ENCODE results near the gene CSF3R. TPM values are rescaled to one million over a fixed set of nuclear protein-coding genes. Genes with fewer than 3 reads are reported as not detected.
A peak's percentile ranks its signal among the peaks of the same experiment; 100 is the strongest.

The CSF3R gene
- total RNA-seq, 1 donor from 2014 or later = not detected

GRCh38 chr1:36457691-36458090, 25.0 kb downstream of the CSF3R start:
- ATAC-seq (ENCODE audit: low read depth) (no peak), DNase-seq (no peak)
- ChIA-PET POLR2A (no interaction called here), CTCF (no interaction called here)
- Mint-ChIP-seq H3K27me3 (no peaks in the 10 kb centered on the region), H3K36me3 (ENCODE audit: low read depth) (peaks cover 72% of the 10 kb centered on the region), H3K4me3 (no peak overlapping the region), H3K4me1 (peaks cover 16% of the 10 kb centered on the region), H3K27ac (no peak overlapping the region), H3K9me3 (no peaks in the 10 kb centered on the region)
- intact Hi-C loops (cut with micrococcal nuclease) = no loop called here
- TF ChIP-seq, protein P1, sequence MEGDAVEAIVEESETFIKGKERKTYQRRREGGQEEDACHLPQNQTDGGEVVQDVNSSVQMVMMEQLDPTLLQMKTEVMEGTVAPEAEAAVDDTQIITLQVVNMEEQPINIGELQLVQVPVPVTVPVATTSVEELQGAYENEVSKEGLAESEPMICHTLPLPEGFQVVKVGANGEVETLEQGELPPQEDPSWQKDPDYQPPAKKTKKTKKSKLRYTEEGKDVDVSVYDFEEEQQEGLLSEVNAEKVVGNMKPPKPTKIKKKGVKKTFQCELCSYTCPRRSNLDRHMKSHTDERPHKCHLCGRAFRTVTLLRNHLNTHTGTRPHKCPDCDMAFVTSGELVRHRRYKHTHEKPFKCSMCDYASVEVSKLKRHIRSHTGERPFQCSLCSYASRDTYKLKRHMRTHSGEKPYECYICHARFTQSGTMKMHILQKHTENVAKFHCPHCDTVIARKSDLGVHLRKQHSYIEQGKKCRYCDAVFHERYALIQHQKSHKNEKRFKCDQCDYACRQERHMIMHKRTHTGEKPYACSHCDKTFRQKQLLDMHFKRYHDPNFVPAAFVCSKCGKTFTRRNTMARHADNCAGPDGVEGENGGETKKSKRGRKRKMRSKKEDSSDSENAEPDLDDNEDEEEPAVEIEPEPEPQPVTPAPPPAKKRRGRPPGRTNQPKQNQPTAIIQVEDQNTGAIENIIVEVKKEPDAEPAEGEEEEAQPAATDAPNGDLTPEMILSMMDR (IDR thresholded peaks at IDR 0.05) = no peak

DNA sequence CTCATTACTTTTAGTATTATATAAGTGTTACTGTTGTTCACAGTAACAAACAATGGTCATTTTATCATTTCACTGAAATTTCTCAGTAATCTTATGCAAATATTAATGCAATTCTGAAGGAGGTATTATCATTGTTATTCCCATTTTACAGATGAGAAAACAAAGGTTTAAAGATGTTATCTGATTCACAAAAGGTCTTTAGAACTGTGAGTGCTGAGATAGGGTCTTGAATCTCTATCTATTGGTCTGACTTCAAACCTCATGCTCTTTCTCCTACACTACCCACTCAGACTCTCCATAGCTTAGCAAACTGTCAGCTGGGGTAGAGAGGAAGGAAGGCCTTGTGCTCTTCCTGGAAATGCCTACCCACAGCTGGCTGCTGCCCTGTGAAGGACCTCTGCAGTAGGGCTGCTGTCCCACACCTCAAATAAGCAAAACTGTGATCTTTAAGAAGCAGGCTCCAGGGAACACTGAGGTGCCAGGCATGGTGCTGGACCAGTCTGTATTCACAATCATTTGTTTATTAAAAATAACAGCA, 26.3 kb downstream of the CSF3R start:
- ChIA-PET POLR2A (no interaction called here), CTCF (no interaction called here)
- peaks cover 17% of the 10 kb centered on the region for H3K4me1 Mint-ChIP-seq
- TF ChIP-seq, protein P1 (IDR thresholded peaks at IDR 0.05) = no peak
- no peak overlapping the region for H3K4me3 Mint-ChIP-seq
- H3K27me3 Mint-ChIP-seq = no peaks in the 10 kb centered on the region
- peaks cover 64% of the 10 kb centered on the region for H3K36me3 Mint-ChIP-seq (ENCODE audit: low read depth)
- ATAC-seq (ENCODE audit: low read depth) (no peak), DNase-seq (no peak)
- intact Hi-C loops (cut with micrococcal nuclease) = no loop called here
- H3K9me3 Mint-ChIP-seq = no peaks in the 10 kb centered on the region
- no peak overlapping the region for H3K27ac Mint-ChIP-seq

GRCh38 chr1:36455386-36455785, 27.3 kb downstream of the CSF3R start:
- H3K9me3 Mint-ChIP-seq = no peaks in the 10 kb centered on the region
- no peak for DNase-seq
- no peak overlapping the region for H3K27ac Mint-ChIP-seq
- peaks cover 55% of the 10 kb centered on the region for H3K36me3 Mint-ChIP-seq (ENCODE audit: low read depth)
- peaks cover 20% of the 10 kb centered on the region for H3K4me1 Mint-ChIP-seq
- ATAC-seq (ENCODE audit: low read depth) = no peak
- H3K4me3 Mint-ChIP-seq = no peak overlapping the region
- intact Hi-C loops (cut with micrococcal nuclease) = no loop called here
- ChIA-PET POLR2A (interaction anchor here (1.4 kb wide), 1 partner anchor 9 kb away, joined by 11 read pairs; the partner anchor contains the start of gene MRPS15), CTCF (no interaction called here)
- no peaks in the 10 kb centered on the region for H3K27me3 Mint-ChIP-seq
- TF ChIP-seq, protein P1 (IDR thresholded peaks at IDR 0.05) = no peak

GRCh38 chr1:36453600-36454388, 28.9 kb downstream of the CSF3R start:
- peaks cover 26% of the 10 kb centered on the region for H3K4me1 Mint-ChIP-seq
- H3K36me3 Mint-ChIP-seq (ENCODE audit: low read depth) = peaks cover 43% of the 10 kb centered on the region
- no peaks in the 10 kb centered on the region for H3K9me3 Mint-ChIP-seq
- DNase-seq = no peak
- ATAC-seq (ENCODE audit: low read depth) = no peak
- TF ChIP-seq, protein P1 (IDR thresholded peaks at IDR 0.05) = no peak
- peak overlapping the region; percentile 6 for H3K27ac Mint-ChIP-seq
- POLR2A ChIA-PET = interaction anchor here (4.6 kb wide), 1 partner anchor 10 kb away, joined by 114 read pairs; the partner anchor contains the start of gene MRPS15
- H3K4me3 Mint-ChIP-seq = no peak overlapping the region
- CTCF ChIA-PET = no interaction called here
- intact Hi-C loops (cut with micrococcal nuclease) = no loop called here
- H3K27me3 Mint-ChIP-seq = no peaks in the 10 kb centered on the region

DNA sequence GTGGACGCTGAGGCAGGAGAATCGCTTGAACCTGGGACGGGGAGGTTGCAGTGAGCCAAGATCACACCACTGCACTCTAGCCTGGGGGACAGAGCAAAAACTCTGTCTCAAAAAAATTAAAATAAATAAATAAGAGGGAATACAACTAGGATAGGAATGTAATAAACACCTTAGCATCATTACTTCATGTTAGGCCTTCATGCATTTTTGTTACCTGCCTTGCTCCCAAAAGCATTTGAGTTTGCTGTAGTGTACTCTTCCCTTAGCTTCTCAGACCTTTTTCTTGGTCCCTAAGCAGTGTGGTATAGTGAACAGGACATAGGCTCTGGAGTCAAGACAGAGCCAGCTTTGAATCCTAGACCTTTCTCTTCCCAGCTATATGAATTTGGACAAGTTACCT, 29.7 kb downstream of the CSF3R start:
- no peak overlapping the region for H3K4me3 Mint-ChIP-seq
- peaks cover 23% of the 10 kb centered on the region for H3K4me1 Mint-ChIP-seq
- POLR2A ChIA-PET = interaction anchor here (4.6 kb wide), 1 partner anchor 11 kb away, joined by 114 read pairs; the partner anchor contains the start of gene MRPS15
- H3K27ac Mint-ChIP-seq = no peak overlapping the region
- H3K36me3 Mint-ChIP-seq (ENCODE audit: low read depth) = peaks cover 36% of the 10 kb centered on the region
- TF ChIP-seq, protein P1 (IDR thresholded peaks at IDR 0.05) = no peak
- H3K27me3 Mint-ChIP-seq = no peaks in the 10 kb centered on the region
- no peak for ATAC-seq (ENCODE audit: low read depth)
- H3K9me3 Mint-ChIP-seq = no peaks in the 10 kb centered on the region
- intact Hi-C loops (cut with micrococcal nuclease) = no loop called here
- DNase-seq = no peak
- CTCF ChIA-PET = no interaction called here
